AG09309 (cell line): ENCODE results near the gene LTF.

ENCODE experiments used
- DNase-seq: peaks from one replicate; pipeline ENCODE4 v3.0.0-alpha.2; 2010; ENCODE audit warnings: low read depth
- H3K4me3 ChIP-seq: 2 replicates; pipeline ENCODE4 v1.5.1; 2011; ENCODE audit warnings: mild to moderate bottlenecking, low read depth, low read length, moderate library complexity; ENCODE audit not compliant: control insufficient read depth
- TF ChIP-seq, protein P1 (sequence below): IDR thresholded peaks from 2 replicates; pipeline ENCODE4 v1.5.1; 2011; ENCODE audit warnings: mild to moderate bottlenecking, low read depth, low read length, inconsistent platforms; ENCODE audit not compliant: insufficient read depth, control insufficient read depth; ENCODE audit errors: missing control alignments

Gene LTF

DNA sequence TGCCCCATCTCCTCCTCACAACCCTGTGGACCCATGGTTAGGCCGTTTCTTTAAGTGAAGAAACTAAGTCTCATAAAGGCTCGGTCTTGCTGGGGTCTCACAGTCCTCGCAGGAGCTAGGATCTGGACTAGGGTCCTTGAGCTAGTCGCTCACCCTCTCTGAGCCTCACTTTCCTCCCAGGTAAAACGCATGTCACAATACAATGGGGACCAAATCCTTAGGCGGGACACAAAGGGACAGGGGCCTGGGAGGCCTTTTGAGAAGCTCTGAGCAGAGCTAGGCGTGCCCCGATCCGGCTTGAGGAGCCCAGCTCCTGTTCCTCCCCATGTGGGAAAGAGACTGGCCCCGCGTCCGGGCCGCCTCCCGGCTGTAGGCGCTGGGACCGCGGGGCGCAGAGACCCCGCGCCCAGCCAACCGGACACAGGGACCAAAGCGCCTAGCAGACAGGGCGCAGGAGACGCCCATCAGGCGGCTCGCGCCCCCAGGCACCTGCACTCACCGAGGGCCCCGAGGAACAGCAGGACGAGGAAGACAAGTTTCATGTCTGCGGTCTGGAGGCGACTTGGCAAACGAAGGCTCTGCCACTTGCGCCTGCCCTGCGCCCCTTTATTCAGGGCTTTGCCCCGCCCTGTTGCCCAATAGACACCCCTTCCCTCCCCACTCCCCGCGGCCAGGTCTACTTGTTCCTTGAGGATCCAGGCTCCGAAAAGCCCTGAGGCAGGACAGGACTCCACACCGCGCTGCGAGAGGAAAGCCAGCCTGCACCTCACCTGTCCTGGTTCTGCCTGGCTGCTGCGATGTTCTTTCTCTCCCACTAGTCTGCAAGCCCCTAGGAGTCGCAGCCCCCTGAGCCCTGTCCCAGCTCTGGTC is at the start of gene LTF:
TSS of gene LTF (minus strand) at position 580 of the 870 bp plus-strand sequence. CDS start at position 542, 38 bp downstream.
- TF ChIP-seq, protein P1, sequence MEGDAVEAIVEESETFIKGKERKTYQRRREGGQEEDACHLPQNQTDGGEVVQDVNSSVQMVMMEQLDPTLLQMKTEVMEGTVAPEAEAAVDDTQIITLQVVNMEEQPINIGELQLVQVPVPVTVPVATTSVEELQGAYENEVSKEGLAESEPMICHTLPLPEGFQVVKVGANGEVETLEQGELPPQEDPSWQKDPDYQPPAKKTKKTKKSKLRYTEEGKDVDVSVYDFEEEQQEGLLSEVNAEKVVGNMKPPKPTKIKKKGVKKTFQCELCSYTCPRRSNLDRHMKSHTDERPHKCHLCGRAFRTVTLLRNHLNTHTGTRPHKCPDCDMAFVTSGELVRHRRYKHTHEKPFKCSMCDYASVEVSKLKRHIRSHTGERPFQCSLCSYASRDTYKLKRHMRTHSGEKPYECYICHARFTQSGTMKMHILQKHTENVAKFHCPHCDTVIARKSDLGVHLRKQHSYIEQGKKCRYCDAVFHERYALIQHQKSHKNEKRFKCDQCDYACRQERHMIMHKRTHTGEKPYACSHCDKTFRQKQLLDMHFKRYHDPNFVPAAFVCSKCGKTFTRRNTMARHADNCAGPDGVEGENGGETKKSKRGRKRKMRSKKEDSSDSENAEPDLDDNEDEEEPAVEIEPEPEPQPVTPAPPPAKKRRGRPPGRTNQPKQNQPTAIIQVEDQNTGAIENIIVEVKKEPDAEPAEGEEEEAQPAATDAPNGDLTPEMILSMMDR = no peak
- no peak within 1 kb of the TSS for H3K4me3 ChIP-seq
- DNase-seq = no peak

DNA sequence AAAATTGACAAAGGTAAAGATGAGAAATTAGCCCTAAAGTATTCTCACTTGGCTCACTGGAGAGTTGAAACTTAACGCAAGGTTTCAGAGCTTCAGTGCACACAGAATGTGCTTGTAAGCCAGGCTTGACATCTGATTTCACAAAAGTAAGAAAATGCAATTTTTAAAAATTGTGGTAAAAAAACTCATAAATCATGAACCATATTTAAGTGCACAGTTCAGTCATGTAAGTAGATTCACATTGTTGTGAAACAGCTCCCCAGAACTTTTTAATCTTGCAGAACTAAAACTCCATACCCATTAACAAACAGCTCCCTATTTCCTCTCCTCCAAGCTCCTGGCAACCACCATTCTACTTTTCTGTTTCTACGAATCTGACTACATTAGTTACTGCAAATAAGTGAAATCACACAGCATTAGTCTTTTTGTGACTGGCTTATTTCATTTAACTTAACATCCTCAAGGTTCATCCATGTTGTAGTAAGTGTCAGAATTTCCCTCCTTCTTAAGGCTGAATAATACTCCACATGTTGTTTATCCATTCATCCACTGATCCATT is 47.6 kb upstream of the LTF start:
- TF ChIP-seq, protein P1 = no peak
- no peak overlapping the region for H3K4me3 ChIP-seq
- DNase-seq = no peak

DNA sequence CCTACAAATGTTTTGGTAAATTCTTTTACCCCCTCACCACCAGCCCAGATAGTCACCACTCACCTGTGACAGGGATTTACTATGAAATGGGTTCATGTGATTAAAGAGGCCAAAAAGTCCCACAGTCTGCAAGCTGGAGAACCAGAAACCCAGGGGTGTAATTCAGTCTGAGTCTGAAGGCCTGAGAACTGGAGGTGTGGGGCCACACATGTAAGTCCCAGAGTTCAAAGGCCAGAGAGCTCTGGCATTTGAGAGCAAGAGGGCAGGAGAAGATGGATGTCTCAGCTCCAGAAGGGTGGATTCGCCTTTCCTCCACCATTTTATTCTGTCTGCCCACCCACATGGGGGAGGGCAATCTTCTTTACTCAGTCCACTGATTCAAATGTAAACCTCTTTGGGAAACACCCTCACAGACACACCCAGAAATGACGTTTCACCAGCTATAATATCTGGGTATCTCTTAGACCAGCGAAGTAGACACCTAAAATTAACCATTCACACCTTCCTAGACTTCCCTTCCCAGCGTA is 45.0 kb upstream of the LTF start:
- no peak for DNase-seq
- no peak overlapping the region for H3K4me3 ChIP-seq
- TF ChIP-seq, protein P1 = no peak

DNA sequence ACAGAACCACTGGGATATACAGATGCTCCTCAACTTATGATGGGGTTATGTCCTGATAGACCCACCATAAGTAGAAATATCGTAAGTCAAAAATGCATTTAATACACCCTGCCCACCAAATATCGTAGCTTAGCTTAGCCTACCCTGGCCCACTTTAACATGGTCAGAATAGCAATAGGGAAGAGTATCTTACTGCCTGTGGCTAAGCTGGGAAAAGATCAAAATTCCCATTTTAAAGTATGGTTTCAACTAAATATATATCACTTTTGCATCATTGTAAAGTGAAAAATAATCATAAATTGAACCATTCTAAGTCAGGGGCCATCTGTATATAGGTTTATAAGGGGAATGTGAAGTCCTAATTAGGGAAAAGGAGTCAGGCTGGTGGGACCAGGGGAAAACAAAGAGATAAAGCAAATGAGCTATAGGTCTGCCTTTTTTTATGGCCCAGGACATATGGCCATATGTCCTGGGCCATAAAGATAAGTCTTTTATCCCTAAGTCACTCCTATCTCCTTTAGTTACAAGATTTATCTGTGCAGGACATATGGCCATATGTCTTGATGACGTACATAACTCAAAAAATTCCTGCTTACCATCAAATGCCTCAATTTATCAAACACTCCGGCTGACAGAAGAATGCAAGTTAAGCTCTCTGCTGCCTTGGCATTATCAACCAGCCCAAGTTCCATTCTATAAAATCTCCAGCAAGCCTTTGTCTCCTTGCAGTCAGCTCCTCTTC is 44.3 kb upstream of the LTF start:
- no peak overlapping the region for H3K4me3 ChIP-seq
- DNase-seq = no peak
- TF ChIP-seq, protein P1 = no peak

DNA sequence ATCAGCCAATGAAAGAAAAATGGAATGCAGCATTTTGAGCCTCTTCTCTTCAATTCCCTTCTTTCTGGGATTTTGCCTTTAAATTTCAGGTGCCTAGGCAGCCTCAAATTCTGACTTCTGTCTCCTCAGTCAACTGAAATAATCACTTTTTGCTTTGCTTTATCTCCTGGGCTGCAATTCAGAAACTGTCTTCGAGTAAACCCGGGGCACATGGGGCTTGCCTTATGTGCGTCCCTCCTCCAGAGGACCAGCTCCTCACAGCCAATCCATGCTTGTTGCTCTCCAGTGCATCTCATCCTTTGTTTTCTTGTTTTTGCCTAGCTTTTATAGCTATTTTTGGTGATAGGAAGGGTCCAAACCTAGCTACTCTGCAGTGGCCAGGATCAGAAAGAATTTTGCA is 41.8 kb upstream of the LTF start:
- TF ChIP-seq, protein P1 = no peak
- DNase-seq = no peak
- no peak overlapping the region for H3K4me3 ChIP-seq

DNA sequence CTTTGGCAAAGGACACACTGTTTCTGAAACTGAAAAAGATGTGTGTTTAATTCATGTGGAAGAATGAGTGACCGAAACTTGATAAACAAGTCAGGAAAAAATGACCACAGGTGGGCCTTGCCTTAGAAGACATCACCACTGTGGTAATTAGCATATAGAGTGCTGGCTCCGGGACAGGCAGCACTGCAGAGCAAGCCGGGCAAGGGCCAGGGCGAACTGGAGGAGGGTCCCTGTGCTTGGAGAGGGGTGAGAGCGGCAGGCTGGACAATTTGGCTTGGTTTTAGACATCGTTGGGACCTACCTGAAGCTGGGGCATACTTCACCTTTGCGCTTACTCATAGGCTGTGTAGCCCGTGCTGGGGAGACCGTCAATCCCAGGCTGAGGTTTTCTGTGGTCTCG is 41.2 kb upstream of the LTF start:
- DNase-seq = no peak
- TF ChIP-seq, protein P1 = no peak

More for the DNA sequence above, 41.2 kb upstream of the LTF start:
- no peak overlapping the region for H3K4me3 ChIP-seq
